ENCODE data around the gene KIAA0825. TPM values are rescaled to one million over a fixed set of nuclear protein-coding genes. Genes with fewer than 3 reads are reported as not detected.

KIAA0825 gene
- total and polyA plus RNA-seq, 2 of the 8 experiments (the other 6 are each of a cell fraction or from before 2014, with no cell fraction given) = 0.60 to 1.0 TPM

DNA sequence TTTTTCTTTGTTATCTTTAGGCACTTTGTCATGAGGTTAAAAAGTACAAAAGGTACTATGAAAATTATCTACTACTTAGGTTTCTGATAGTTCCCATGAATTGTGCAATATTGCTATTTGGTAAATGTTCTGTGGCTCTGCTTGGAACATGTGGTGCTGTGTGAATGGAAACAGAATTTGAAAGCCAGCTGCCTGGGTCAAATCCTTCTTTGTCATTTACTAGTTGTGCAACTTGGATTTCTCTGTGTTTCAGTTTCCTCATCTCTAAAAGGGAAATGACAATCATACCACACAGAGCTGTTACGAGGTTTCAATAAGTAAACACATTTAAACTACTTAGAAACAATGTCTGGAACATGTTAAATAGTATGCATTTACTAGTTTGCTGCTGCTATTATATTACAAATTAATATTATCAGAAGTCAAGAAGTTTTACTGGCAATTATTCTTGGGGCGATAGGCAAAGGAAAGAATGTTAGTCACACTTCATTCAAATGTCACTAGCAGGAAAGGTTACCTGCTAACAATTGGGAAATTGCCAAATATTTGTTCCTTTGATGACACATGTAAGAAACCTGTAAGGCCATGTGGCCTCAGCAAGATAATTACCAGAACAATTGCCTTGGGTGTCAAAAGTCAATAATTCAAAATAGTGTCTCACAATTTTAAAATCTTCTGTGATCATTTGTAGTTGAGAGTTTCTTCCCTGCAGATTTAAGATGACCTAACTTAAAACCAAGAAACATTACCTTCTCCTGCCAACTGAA is 184.8 kb downstream of the KIAA0825 start (continued):
- TF ChIP-seq, protein P1, sequence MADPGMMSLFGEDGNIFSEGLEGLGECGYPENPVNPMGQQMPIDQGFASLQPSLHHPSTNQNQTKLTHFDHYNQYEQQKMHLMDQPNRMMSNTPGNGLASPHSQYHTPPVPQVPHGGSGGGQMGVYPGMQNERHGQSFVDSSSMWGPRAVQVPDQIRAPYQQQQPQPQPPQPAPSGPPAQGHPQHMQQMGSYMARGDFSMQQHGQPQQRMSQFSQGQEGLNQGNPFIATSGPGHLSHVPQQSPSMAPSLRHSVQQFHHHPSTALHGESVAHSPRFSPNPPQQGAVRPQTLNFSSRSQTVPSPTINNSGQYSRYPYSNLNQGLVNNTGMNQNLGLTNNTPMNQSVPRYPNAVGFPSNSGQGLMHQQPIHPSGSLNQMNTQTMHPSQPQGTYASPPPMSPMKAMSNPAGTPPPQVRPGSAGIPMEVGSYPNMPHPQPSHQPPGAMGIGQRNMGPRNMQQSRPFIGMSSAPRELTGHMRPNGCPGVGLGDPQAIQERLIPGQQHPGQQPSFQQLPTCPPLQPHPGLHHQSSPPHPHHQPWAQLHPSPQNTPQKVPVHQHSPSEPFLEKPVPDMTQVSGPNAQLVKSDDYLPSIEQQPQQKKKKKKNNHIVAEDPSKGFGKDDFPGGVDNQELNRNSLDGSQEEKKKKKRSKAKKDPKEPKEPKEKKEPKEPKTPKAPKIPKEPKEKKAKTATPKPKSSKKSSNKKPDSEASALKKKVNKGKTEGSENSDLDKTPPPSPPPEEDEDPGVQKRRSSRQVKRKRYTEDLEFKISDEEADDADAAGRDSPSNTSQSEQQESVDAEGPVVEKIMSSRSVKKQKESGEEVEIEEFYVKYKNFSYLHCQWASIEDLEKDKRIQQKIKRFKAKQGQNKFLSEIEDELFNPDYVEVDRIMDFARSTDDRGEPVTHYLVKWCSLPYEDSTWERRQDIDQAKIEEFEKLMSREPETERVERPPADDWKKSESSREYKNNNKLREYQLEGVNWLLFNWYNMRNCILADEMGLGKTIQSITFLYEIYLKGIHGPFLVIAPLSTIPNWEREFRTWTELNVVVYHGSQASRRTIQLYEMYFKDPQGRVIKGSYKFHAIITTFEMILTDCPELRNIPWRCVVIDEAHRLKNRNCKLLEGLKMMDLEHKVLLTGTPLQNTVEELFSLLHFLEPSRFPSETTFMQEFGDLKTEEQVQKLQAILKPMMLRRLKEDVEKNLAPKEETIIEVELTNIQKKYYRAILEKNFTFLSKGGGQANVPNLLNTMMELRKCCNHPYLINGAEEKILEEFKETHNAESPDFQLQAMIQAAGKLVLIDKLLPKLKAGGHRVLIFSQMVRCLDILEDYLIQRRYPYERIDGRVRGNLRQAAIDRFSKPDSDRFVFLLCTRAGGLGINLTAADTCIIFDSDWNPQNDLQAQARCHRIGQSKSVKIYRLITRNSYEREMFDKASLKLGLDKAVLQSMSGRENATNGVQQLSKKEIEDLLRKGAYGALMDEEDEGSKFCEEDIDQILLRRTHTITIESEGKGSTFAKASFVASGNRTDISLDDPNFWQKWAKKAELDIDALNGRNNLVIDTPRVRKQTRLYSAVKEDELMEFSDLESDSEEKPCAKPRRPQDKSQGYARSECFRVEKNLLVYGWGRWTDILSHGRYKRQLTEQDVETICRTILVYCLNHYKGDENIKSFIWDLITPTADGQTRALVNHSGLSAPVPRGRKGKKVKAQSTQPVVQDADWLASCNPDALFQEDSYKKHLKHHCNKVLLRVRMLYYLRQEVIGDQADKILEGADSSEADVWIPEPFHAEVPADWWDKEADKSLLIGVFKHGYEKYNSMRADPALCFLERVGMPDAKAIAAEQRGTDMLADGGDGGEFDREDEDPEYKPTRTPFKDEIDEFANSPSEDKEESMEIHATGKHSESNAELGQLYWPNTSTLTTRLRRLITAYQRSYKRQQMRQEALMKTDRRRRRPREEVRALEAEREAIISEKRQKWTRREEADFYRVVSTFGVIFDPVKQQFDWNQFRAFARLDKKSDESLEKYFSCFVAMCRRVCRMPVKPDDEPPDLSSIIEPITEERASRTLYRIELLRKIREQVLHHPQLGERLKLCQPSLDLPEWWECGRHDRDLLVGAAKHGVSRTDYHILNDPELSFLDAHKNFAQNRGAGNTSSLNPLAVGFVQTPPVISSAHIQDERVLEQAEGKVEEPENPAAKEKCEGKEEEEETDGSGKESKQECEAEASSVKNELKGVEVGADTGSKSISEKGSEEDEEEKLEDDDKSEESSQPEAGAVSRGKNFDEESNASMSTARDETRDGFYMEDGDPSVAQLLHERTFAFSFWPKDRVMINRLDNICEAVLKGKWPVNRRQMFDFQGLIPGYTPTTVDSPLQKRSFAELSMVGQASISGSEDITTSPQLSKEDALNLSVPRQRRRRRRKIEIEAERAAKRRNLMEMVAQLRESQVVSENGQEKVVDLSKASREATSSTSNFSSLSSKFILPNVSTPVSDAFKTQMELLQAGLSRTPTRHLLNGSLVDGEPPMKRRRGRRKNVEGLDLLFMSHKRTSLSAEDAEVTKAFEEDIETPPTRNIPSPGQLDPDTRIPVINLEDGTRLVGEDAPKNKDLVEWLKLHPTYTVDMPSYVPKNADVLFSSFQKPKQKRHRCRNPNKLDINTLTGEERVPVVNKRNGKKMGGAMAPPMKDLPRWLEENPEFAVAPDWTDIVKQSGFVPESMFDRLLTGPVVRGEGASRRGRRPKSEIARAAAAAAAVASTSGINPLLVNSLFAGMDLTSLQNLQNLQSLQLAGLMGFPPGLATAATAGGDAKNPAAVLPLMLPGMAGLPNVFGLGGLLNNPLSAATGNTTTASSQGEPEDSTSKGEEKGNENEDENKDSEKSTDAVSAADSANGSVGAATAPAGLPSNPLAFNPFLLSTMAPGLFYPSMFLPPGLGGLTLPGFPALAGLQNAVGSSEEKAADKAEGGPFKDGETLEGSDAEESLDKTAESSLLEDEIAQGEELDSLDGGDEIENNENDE (IDR thresholded peaks at IDR 0.05; ENCODE audit: insufficient replicate concordance, low read length) = no peak
- TF ChIP-seq RFX5 (IDR thresholded peaks at IDR 0.05; ENCODE audit: borderline replicate concordance, low read depth, low read length) (no peak), SP4 (IDR thresholded peaks at IDR 0.05; ENCODE audit: low read length) (no peak), HDAC2 (IDR thresholded peaks at IDR 0.05; ENCODE audit: borderline replicate concordance in 1 of 2, low read depth in 2 of 2, low read length in 2 of 2) (no peak), POLR2AphosphoS5 (IDR thresholded peaks at IDR 0.05; ENCODE audit: low read depth, low read length) (no peak), POU5F1 (IDR thresholded peaks at IDR 0.05; ENCODE audit: low read depth, low read length) (no peak), KDM4A (IDR thresholded peaks at IDR 0.05; ENCODE audit: low read depth, low read length, severe bottlenecking) (no peak), MAFK (IDR thresholded peaks at IDR 0.05; ENCODE audit: low read depth, low read length) (no peak), CEBPB (IDR thresholded peaks at IDR 0.05; ENCODE audit: low read depth, low read length) (no peak)
